D341Med (cell line): ENCODE measurements around the gene C12orf75.
"Not testable (repeated sequence)": the region's sequence is repeated elsewhere in the genome, so short reads cannot be mapped to it uniquely, and the experiment has no call there.

ENCODE experiments used
- DNase-seq: peaks from one replicate; pipeline ENCODE4 v3.0.0; 2012; ENCODE audit warnings: low spot score

C12orf75 gene

DNA sequence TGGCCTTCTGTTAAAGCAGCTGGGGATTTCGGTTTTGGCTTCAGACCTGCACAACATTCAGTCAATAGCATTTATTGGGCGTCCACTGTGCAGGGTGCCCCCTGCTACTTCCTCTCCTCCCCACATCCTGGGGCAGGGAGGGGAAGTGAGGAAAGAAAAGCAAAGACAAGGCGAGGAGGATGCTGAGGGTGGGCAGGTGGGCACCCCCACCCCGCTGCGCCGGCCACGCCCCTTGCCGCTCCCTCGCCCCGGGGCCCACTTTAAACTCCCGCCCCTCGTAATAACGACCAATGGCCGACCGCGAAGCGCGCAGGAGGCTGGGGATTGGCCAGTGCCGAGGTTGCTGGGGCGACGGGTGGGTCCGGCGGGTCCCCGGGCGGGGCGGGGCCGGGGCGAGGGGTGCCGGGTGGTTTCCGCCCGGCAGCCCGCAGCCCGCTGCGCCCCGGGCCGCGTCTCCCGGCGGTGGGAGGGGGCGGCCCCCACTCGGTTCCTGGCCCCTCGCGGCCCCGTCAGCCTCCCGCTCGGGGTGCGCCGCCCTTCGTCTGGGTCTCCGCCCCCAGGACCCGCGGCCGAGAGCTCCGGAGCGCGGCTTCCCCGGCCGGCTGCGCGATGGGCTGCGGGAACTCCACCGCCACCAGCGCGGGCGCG is at the start of gene C12orf75:
C12orf75 (plus strand) TSS at position 409 of the 648 bp plus-strand sequence; CDS start at position 610, 201 bp downstream.
- DNase-seq, result peak; percentile 98

GRCh38 chr12:105280966-105281693 is 49.4 kb upstream of the C12orf75 start:
- no peak for DNase-seq

DNA sequence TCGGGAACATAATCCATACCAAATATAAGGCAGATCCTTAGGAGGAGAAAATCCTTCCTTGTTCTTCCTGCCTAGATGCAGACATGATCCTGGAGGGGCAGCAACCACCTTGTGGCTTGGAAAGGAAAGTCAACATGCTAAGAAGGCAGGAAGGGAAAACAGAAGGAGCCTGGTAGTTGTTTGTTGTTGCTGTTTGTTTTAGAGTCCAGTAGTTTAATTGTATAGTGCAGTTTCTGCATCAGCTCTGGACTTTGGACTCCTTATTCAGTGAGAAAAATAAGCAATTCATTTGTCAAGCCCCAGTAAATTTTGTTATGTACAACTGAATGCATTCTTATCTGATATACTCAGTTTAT is 48.8 kb upstream of the C12orf75 start:
- no peak for DNase-seq

DNA sequence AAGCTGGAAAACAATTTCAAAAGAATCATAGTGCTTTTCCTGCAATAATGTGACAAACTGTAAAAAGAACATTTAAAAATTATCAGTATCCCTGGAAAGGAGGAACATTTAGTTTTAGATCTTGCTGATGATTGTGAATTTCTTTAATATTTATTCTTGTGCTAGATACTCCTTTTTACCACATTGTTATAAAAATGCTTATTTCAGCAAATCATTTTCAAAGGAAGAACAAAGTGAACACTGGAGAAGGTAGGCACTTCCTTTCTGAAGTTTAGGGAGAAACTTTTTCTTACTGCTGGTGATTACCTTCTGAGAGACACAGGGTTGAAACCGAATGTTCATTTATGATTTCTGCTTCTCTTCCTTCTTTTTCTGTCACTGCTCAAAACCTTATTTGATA is 45.1 kb upstream of the C12orf75 start:
- no peak for DNase-seq

GRCh38 chr12:105287408-105287807 is 43.1 kb upstream of the C12orf75 start:
- no peak for DNase-seq

DNA sequence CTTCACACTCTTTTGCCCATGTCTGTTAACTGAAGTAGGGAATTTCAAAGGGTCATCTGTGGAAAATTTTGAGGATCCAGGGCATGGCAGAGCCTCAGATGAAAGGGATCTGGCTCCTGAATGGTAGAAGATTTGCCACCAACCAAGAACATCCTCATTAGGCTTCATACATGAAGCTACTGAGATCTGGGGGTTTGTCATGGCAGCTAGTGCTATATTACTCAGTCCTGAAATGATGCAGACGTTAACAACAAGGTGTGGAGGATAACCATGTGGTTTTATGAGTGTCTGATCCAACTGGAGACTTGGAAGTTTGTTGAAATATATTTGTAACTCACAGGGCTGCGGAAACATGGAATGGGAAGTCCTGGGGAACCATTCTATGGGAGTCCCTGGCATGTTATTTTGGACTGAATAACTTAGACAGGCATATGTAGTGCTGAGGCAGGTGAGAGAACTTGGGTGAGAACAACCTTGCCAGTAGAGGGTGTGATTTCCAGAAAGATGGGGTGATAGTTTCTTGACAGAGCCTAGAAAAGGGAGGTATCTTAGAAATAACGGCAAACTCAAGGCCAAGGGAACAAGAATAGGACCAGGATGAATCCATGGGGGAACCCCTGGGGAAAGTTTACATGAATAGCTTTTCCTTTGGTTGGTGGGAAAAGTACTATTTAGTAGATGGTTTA is 42.0 kb upstream of the C12orf75 start:
- DNase-seq, result no peak

GRCh38 chr12:105289114-105289904 is 41.2 kb upstream of the C12orf75 start:
- DNase-seq, result no peak

DNA sequence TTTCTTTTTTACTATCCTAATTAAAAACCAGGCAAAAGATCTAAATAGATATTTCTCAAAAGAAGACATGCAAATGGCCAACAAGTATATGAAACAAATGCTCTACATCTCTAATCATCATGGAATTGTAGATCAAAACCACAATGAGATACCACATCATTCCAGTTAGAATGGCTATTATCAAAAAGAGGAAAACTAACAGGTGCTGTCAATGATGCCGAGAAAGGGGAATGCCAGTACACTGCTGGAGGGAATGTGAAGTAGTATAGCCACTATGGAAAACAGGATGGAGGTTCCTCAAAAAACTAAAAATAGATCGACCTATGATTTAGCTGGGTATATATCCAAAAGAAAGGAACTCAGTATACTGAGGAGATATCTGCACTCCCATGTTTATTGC is 39.0 kb upstream of the C12orf75 start:
- DNase-seq, result no peak

DNA sequence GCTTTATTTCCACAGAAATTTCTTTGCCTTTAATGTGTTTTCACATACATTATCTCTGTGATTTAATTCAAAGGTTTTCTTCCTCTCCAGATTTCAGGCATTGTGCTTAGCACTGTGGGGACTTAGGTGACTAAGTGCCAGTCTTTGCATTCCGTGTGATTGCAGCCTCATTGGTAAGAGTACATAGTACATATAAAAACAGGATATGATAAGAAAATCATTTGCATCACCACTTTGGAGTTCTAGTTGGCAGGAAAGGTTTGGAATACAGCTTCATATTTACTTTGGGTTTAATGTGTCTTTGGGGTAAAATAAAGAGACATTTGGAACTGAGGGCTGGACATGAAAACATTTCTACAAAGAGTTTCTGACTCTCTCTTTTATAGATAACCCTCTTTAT is 37.8 kb upstream of the C12orf75 start:
- no peak for DNase-seq

GRCh38 chr12:105293187-105293586 is 37.3 kb upstream of the C12orf75 start:
- DNase-seq, result no peak

DNA sequence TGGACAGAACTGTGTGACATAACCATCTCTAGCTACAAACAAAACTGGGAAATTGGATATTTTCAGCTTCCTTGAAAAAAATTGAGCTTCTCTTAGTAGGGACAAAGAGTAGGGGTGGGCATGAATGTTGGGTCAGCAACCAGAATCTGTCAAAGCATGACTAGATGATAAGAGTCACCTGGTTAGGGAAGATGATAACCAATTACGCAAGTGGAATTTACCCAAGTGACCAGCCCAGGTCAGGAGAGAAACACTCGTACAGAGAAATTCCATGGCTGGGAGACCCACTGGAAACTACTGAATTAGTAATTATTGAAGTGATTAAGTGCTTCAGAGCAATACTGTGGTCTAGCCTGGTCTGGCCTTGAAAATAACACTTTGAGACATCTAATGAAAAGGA is 36.3 kb upstream of the C12orf75 start:
- DNase-seq, result no peak

GRCh38 chr12:105294886-105295479 is 35.5 kb upstream of the C12orf75 start:
- DNase-seq, result no peak

DNA sequence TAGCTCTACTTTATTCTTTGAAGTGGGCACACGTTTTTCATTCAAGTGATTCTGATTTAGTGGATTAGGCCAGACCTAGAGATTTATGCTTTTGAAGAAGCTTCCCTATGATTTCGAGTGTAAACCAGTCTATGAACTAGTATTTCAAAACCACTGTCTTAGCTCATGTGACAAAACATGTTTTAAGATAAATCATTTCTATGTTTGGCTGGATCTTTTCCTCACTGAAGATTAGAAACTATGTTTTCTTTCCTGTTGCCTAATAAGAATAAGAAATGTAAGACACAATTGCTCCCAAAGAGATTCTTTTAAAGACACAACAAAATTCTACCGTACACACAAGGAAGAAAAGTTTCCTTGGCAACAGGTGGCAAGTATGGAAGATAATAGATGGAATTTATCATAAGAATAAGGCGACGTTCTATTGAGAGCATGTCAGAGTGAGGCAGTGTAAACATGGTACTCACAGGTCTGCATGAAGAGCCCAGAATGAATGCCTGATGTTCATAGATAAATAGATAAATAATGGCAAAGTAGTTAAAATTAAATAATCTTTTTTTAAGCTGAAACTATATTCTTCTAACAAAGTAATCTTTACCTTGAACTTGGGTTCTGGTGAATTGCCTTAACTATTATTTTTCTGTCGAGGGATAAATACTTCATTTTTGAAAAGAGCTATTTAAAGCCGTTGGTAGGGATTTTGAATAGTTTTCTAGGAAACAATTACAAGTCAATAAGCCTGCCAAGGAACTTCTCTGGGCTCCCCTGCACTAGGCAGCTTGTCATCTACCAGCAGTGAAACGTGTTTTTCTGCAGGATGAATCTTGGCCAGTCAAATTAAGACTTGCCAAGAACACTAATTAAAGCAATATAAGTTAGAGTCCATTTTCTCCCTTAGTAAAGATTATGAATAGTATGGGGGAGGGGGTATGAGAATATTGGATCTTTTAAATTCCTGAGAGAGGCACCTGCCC is 34.1 kb upstream of the C12orf75 start:
- no peak for DNase-seq

GRCh38 chr12:105300883-105301282 is 29.6 kb upstream of the C12orf75 start:
- no peak for DNase-seq

- no peak for DNase-seq
These were observed 28.8 kb upstream of the C12orf75 start for GRCh38 chr12:105301696-105302095.

DNA sequence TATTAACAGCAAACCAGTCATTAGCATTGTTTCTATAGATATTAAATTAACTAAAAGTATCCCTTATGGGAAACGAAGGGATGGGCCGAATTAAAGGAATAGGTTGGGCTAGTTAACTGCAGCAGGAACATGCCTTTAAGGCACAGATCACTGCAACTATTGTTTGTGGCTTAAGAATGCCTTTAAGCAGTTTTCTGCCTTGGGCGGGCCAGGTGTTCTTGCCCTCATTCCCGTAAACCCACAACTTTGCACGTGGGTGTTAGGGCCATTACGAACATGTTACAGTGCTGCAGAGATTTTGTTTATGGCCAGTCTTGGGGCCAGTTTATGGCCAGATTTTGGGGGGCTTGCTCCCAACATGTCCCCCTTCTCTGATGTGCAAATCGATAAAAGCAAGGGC is 27.5 kb upstream of the C12orf75 start:
- not testable (repeated sequence) for DNase-seq

DNA sequence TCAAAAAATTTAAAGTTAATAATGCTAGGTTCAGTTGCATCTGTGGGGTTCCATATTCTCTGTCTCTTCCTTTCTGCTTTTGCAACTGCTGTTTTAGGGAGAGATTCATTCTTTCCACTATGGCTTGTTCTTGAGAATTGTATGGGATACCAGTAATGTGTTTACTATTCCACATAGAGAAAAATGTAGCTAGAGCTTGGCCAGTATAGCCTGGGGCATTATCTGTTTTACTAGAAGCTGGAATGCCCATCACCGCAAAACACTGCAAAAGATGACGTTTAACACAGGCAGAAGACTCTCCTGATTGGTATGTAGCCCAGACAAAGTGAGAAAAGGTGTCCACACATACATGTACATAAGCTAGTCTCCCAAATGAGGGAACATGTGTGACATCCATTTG is 25.9 kb upstream of the C12orf75 start:
- not testable (repeated sequence) for DNase-seq

- DNase-seq, result not testable (repeated sequence)
These were observed 22.7 kb upstream of the C12orf75 start for GRCh38 chr12:105307601-105308314.

- not testable (repeated sequence) for DNase-seq
These were observed 21.7 kb upstream of the C12orf75 start for GRCh38 chr12:105308839-105309238.

DNA sequence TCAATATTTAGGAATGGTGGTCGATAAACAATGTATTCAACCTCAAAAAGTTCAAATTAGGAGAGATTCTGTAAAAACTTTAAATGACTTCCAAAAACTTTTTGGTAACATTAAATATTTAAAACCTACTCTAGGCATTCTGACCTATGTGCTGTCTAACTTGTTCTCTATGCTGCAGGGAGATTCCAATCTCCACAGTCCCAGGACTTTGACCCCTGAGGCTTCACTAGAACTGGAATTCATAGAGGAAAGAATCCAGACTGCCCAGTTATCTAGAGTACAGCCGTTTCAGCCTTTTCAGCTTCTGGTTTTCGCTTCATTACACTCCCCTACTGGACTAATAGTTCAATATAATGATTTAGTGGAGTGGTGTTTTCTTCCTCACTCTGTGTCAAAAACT is 21.1 kb upstream of the C12orf75 start:
- DNase-seq, result not testable (repeated sequence)
